Activated naive CD8-positive, alpha-beta T cell (primary cell): ENCODE measurements around the gene USH2A.
"Not testable (repeated sequence)": the region's sequence is repeated elsewhere in the genome, so short reads cannot be mapped to it uniquely, and the experiment has no call there.

Experiments
- H3K27ac Mint-ChIP-seq: one replicate; pipeline ENCODE4 v1.8.0; 2021; ENCODE audit warnings: mixed read lengths
- H3K27me3 Mint-ChIP-seq: one replicate; pipeline ENCODE4 v1.8.0; 2021; ENCODE audit warnings: mixed read lengths
- H3K36me3 Mint-ChIP-seq: one replicate; pipeline ENCODE4 v1.8.0; 2021; ENCODE audit warnings: mixed read lengths
- H3K4me1 Mint-ChIP-seq: one replicate; pipeline ENCODE4 v1.8.0; 2021; ENCODE audit warnings: low read depth, mixed read lengths
- H3K4me3 Mint-ChIP-seq: one replicate; pipeline ENCODE4 v1.8.0; 2021; ENCODE audit warnings: mild to moderate bottlenecking, mixed read lengths
- H3K9me3 Mint-ChIP-seq: one replicate; pipeline ENCODE4 v1.8.0; 2021; ENCODE audit warnings: low read depth, mixed read lengths

USH2A gene

DNA sequence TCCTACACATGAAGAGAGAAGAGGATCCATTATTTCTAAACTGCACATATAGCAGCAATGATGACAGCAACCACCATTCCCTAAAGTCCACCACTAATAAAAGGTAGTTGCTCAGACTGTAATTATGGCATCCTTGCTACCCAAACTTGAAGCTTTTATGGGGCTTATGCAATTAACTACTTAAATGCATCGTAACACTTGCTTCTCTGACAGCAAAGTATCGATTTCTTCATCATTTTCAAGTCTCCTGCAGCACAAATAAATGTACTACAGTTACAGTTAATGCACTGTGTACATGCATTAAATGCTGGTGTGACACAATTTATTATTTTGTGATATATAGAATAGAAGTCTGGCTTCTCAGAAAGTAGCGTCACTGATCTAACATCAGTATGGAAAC, 241.7 kb downstream of the USH2A start:
- H3K36me3 Mint-ChIP-seq, result no peaks in the 10 kb centered on the region

GRCh38 chr1:216178281-216178680, 245.0 kb downstream of the USH2A start:
- H3K27me3 Mint-ChIP-seq, result no peaks in the 10 kb centered on the region
- no peaks in the 10 kb centered on the region for H3K4me1 Mint-ChIP-seq
- H3K4me3 Mint-ChIP-seq, result no peak overlapping the region
- H3K36me3 Mint-ChIP-seq, result no peaks in the 10 kb centered on the region
- no peak overlapping the region for H3K27ac Mint-ChIP-seq
- H3K9me3 Mint-ChIP-seq, result peaks cover 3% of the 10 kb centered on the region

More for the DNA sequence above, 241.7 kb downstream of the USH2A start:
- Mint-ChIP-seq H3K4me3 (no peak overlapping the region), H3K4me1 (no peaks in the 10 kb centered on the region), H3K27ac (no peak overlapping the region), H3K27me3 (no peaks in the 10 kb centered on the region), H3K9me3 (peaks cover 5% of the 10 kb centered on the region)

- Mint-ChIP-seq H3K36me3 (no peaks in the 10 kb centered on the region), H3K27ac (no peak overlapping the region)
Observed at GRCh38 chr1:216176970-216177369, 246.3 kb downstream of the USH2A start.

GRCh38 chr1:216175714-216176113, 247.5 kb downstream of the USH2A start:
- Mint-ChIP-seq H3K36me3 (no peaks in the 10 kb centered on the region), H3K27me3 (no peaks in the 10 kb centered on the region), H3K4me1 (no peaks in the 10 kb centered on the region), H3K9me3 (peaks cover 3% of the 10 kb centered on the region), H3K4me3 (no peak overlapping the region), H3K27ac (no peak overlapping the region)

More at GRCh38 chr1:216176970-216177369, 246.3 kb downstream of the USH2A start:
- Mint-ChIP-seq H3K9me3 (peaks cover 3% of the 10 kb centered on the region), H3K27me3 (no peaks in the 10 kb centered on the region), H3K4me3 (no peak overlapping the region), H3K4me1 (no peaks in the 10 kb centered on the region)

- Mint-ChIP-seq H3K4me3 (no peak overlapping the region), H3K9me3 (peaks cover 6% of the 10 kb centered on the region), H3K4me1 (no peaks in the 10 kb centered on the region), H3K27ac (no peak overlapping the region), H3K27me3 (no peaks in the 10 kb centered on the region), H3K36me3 (no peaks in the 10 kb centered on the region)
Observed at GRCh38 chr1:216173376-216173995, 249.8 kb downstream of the USH2A start.

DNA sequence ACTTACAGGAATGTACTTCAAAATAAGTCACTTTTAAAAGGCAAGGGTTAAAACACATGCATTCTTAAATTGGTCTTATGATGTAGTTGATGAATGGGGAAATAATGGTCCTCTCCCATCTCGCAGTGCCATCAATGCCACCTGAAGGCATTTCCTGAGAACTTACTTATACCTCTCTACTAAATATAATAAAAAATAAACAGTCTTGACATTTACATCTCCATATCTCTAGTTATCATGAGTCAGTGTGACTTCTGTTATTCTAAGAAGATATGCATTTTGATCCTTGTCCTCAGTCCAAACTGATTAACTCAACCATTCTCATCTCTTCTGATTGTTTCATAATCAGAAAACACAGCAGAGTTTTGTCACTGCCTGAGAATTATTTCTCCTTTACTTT, 253.9 kb downstream of the USH2A start:
- Mint-ChIP-seq H3K4me3 (no peak overlapping the region), H3K27ac (no peak overlapping the region), H3K36me3 (no peaks in the 10 kb centered on the region), H3K9me3 (peaks cover 17% of the 10 kb centered on the region), H3K4me1 (no peaks in the 10 kb centered on the region), H3K27me3 (no peaks in the 10 kb centered on the region)

DNA sequence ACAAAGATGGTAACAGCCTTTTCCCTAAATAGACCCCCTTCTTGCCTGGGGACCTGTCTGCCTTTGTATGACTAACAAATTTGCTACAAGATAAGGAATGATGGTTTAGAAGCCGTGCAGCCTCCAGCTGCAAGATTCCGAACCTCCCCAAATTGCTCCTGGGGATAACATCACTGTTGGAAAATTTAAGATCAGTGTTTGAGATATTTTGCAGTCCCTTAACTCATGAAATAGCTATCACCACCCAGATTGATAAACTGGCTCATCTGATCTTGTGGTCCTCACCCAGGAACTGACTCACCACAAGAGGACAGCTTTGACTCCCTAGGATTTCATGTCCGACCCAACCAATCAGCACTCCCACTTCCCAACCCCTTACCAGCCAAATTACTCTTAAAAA, 254.7 kb downstream of the USH2A start:
- Mint-ChIP-seq H3K9me3 (peaks cover 19% of the 10 kb centered on the region), H3K4me3 (no peak overlapping the region), H3K27ac (no peak overlapping the region), H3K36me3 (no peaks in the 10 kb centered on the region), H3K27me3 (no peaks in the 10 kb centered on the region), H3K4me1 (no peaks in the 10 kb centered on the region)

GRCh38 chr1:216154063-216154462, 269.2 kb downstream of the USH2A start:
- Mint-ChIP-seq H3K9me3 (peaks cover 12% of the 10 kb centered on the region), H3K27ac (no peak overlapping the region), H3K36me3 (no peaks in the 10 kb centered on the region), H3K4me1 (no peaks in the 10 kb centered on the region), H3K27me3 (no peaks in the 10 kb centered on the region), H3K4me3 (no peak overlapping the region)

- no peak overlapping the region for H3K4me3 Mint-ChIP-seq
- no peaks in the 10 kb centered on the region for H3K36me3 Mint-ChIP-seq
- no peak overlapping the region for H3K27ac Mint-ChIP-seq
- H3K9me3 Mint-ChIP-seq, result peaks cover 12% of the 10 kb centered on the region
- H3K4me1 Mint-ChIP-seq, result no peaks in the 10 kb centered on the region
- H3K27me3 Mint-ChIP-seq, result no peaks in the 10 kb centered on the region
Observed at GRCh38 chr1:216153130-216153529, 270.1 kb downstream of the USH2A start.

GRCh38 chr1:216145451-216146018, 277.7 kb downstream of the USH2A start:
- not testable (repeated sequence) for H3K4me1 Mint-ChIP-seq, H3K4me3 Mint-ChIP-seq, H3K27me3 Mint-ChIP-seq, H3K27ac Mint-ChIP-seq, H3K36me3 Mint-ChIP-seq, H3K9me3 Mint-ChIP-seq

- Mint-ChIP-seq H3K9me3 (peaks cover 4% of the 10 kb centered on the region), H3K27ac (no peak overlapping the region), H3K27me3 (no peaks in the 10 kb centered on the region), H3K4me1 (no peaks in the 10 kb centered on the region), H3K36me3 (no peaks in the 10 kb centered on the region), H3K4me3 (no peak overlapping the region)
Observed at GRCh38 chr1:216144661-216145450, 278.4 kb downstream of the USH2A start.

DNA sequence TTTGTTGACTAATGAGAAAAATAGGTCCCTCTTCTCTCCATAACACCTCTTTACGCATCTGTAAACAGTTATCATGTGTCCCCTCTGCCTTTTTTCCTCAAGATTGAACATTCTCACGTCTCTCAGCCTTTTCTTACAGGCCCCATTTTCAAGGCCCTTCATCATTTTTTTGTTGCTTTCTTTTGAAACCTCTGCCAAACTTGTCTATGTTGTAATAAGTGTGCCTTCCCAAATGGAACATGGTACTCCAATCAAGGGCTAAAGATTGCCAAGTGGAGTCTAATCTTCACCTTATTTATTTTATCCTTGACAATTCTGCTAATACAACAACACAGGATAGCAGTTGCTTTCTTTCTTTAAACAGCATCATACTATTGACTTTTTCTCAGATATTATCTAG, 280.3 kb downstream of the USH2A start:
- no peaks in the 10 kb centered on the region for H3K4me1 Mint-ChIP-seq
- H3K36me3 Mint-ChIP-seq, result no peaks in the 10 kb centered on the region
- H3K27me3 Mint-ChIP-seq, result no peaks in the 10 kb centered on the region
- H3K9me3 Mint-ChIP-seq, result no peaks in the 10 kb centered on the region
- no peak overlapping the region for H3K27ac Mint-ChIP-seq
- no peak overlapping the region for H3K4me3 Mint-ChIP-seq

DNA sequence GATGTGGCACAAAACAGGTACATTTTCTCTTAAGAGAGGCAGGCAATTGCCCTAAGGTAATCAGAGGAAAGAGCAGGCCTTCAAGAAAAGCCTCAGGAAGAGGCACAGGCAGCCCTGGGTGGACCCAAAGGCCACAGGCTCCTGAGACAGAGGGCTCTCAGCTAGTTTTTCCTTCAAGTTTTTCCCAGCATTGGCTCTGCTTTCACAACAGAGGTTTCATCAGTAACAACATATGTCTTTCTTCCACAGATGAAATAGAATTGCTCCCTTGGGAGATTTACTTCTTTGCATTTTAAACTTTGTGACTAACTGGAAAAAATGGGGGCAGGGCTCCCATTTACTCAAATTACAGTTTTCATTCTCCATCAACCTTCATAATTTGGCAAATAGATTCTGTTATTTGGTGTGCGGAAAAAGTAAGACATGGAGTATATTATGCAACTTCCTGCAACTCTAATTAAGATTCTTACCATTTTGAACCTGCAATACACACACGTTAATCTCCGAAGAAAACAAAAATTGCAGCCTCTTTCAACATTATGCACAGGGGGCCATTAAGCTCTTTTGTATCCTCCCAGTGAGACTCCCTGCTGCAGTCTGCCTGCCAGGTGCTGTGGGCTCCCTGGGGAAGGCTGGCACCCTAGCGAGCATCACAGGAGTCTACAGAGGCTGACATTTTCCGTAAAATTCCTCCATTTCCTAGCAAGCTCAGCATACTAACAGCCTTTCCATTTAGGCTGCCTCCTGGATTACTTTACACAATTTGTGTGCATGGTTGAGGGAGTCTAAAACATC, 282.3 kb downstream of the USH2A start:
- H3K27me3 Mint-ChIP-seq, result no peaks in the 10 kb centered on the region
- no peak overlapping the region for H3K27ac Mint-ChIP-seq
- no peaks in the 10 kb centered on the region for H3K9me3 Mint-ChIP-seq
- H3K36me3 Mint-ChIP-seq, result no peaks in the 10 kb centered on the region
- no peak overlapping the region for H3K4me3 Mint-ChIP-seq
- no peaks in the 10 kb centered on the region for H3K4me1 Mint-ChIP-seq

DNA sequence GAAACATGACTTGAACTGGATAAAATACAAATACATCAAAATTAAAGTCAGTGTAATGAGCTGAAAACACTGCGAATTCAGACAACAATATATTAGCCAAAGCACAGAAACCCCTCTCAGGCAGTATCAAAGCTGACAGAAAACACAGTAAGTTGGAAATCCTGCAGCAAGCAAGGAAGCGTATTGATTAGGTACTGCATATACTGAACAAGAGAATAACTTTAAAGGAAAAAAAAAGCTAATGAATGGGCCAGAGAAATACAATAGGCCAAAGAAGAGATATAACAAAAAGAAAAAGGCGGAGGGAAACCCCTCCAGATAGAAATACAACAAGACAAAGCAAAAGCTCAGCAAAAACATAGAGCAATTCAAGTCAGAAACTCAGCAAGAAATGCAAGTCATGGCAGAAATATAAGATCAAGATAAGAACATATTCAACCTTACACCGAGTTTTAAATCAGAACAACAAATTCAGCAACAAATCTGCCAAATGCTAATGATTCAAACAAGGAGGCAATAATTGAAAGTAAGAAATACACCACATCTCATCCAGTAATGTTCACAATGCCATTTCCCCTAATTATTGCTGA, 299.0 kb downstream of the USH2A start:
- peaks cover 5% of the 10 kb centered on the region for H3K9me3 Mint-ChIP-seq

More for the DNA sequence above, 299.0 kb downstream of the USH2A start:
- Mint-ChIP-seq H3K4me1 (no peaks in the 10 kb centered on the region), H3K27ac (no peak overlapping the region), H3K36me3 (no peaks in the 10 kb centered on the region), H3K27me3 (no peaks in the 10 kb centered on the region), H3K4me3 (no peak overlapping the region)
